Measurements from ENCODE around the gene REEP2.
A peak's percentile ranks its signal among the peaks of the same experiment; 100 is the strongest.

The REEP2 gene

GRCh38 chr5:138458384-138458783 lies 19.5 kb downstream of the REEP2 start:
- Histone ChIP-seq H3K4me1 (ENCODE audit: insufficient read depth, insufficient read length) (peaks cover 14% of the 10 kb centered on the region), H3K36me3 (ENCODE audit: insufficient read depth, insufficient read length, low read length) (no peaks in the 10 kb centered on the region), H3K9me3 (ENCODE audit: insufficient read depth, low read length) (no peaks in the 10 kb centered on the region), H3K4me3 (ENCODE audit: insufficient read length, low read depth) (no peak overlapping the region), H3K27me3 (ENCODE audit: insufficient read depth, insufficient read length) (no peaks in the 10 kb centered on the region), H3K9ac (ENCODE audit: insufficient read length, low read depth) (no peak overlapping the region)
- TF ChIP-seq ZNF274 (IDR thresholded peaks at IDR 0.05; ENCODE audit: low read depth, low read length) (no peak), YY1 (IDR thresholded peaks at IDR 0.05; ENCODE audit: insufficient read depth, insufficient read length) (no peak)
- DNase-seq (ENCODE audit: low read depth, low spot score): no peak

DNA sequence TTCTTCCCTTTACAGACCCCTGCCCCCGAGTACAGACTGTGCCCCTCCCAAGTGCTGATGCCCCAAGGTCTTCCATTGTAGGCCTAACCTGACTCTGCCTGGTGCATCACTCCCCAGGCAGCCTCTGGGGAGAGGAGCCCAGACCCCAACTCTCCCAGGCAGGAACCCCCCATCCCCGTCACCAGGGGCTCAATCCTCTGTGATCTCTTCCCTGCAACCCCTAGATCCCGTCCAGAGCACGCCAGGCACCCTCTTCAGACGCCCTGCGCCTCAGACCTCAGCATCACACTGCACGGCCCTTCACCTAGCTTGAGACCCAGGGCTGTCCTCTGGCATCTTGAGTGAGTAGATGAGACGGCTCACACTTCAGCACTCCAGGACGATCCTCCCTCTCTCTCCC lies 20.0 kb downstream of the REEP2 start:
- Histone ChIP-seq H3K4me1 (ENCODE audit: insufficient read depth, insufficient read length) (peaks cover 14% of the 10 kb centered on the region), H3K9ac (ENCODE audit: insufficient read length, low read depth) (no peak overlapping the region), H3K36me3 (ENCODE audit: insufficient read depth, insufficient read length, low read length) (no peaks in the 10 kb centered on the region), H3K27me3 (ENCODE audit: insufficient read depth, insufficient read length) (no peaks in the 10 kb centered on the region), H3K4me3 (ENCODE audit: insufficient read length, low read depth) (no peak overlapping the region), H3K9me3 (ENCODE audit: insufficient read depth, low read length) (no peaks in the 10 kb centered on the region)
- no peak for TF ChIP-seq SUZ12 (IDR thresholded peaks at IDR 0.05; ENCODE audit: extremely low read depth, insufficient read depth, insufficient read length)
- TF ChIP-seq ZNF274 (IDR thresholded peaks at IDR 0.05; ENCODE audit: low read depth, low read length): no peak
- TF ChIP-seq YY1 (IDR thresholded peaks at IDR 0.05; ENCODE audit: insufficient read depth, insufficient read length): no peak
- no peak for DNase-seq (ENCODE audit: low read depth, low spot score)

DNA sequence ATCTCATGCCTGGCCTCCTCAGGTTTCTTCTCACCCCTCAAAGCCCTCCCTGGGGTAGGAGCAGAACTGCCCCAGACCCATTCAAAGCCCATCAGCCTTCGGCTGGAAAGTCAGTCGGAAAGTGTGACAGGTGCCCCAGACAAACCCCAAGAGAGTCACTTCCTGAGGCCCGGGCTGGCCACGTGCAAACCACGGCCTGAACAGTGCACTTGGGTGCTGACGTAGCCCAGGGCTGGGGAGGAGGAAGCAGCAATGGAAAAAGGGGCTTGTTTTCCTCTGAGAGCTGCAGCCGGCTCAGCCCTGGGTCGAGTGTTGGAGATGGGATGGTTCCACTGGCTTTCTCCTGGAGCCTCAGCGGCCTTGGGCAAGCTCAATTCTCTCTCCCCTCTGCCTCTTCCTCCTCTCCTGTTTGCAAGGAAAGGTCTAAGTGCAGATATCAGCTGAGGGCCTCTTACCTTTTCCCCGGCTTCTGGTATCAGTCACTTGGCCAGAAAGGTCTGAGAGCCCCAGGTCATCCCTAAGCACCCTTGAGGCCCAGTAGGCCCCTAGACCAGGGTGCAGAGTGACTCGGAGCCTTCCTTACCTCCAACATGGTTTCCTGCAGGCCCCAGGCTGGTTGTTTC lies 20.6 kb downstream of the REEP2 start:
- Histone ChIP-seq H3K36me3 (ENCODE audit: insufficient read depth, insufficient read length, low read length) (no peaks in the 10 kb centered on the region), H3K9me3 (ENCODE audit: insufficient read depth, low read length) (no peaks in the 10 kb centered on the region), H3K4me1 (ENCODE audit: insufficient read depth, insufficient read length) (peaks cover 10% of the 10 kb centered on the region), H3K27me3 (ENCODE audit: insufficient read depth, insufficient read length) (no peaks in the 10 kb centered on the region), H3K9ac (ENCODE audit: insufficient read length, low read depth) (no peak overlapping the region), H3K4me3 (ENCODE audit: insufficient read length, low read depth) (no peak overlapping the region)
- no peak for DNase-seq (ENCODE audit: low read depth, low spot score)
- no peak for TF ChIP-seq YY1 (IDR thresholded peaks at IDR 0.05; ENCODE audit: insufficient read depth, insufficient read length)

GRCh38 chr5:138460032-138460693 lies 21.3 kb downstream of the REEP2 start:
- Histone ChIP-seq H3K4me3 (ENCODE audit: insufficient read length, low read depth) (no peak overlapping the region), H3K4me1 (ENCODE audit: insufficient read depth, insufficient read length) (peaks cover 4% of the 10 kb centered on the region), H3K36me3 (ENCODE audit: insufficient read depth, insufficient read length, low read length) (no peaks in the 10 kb centered on the region), H3K9ac (ENCODE audit: insufficient read length, low read depth) (no peak overlapping the region), H3K27me3 (ENCODE audit: insufficient read depth, insufficient read length) (no peaks in the 10 kb centered on the region), H3K9me3 (ENCODE audit: insufficient read depth, low read length) (no peaks in the 10 kb centered on the region)
- TF ChIP-seq YY1 (IDR thresholded peaks at IDR 0.05; ENCODE audit: insufficient read depth, insufficient read length) (no peak), ZNF274 (IDR thresholded peaks at IDR 0.05; ENCODE audit: low read depth, low read length) (no peak), SUZ12 (IDR thresholded peaks at IDR 0.05; ENCODE audit: extremely low read depth, insufficient read depth, insufficient read length) (no peak)
- DNase-seq (ENCODE audit: low read depth, low spot score): no peak

DNA sequence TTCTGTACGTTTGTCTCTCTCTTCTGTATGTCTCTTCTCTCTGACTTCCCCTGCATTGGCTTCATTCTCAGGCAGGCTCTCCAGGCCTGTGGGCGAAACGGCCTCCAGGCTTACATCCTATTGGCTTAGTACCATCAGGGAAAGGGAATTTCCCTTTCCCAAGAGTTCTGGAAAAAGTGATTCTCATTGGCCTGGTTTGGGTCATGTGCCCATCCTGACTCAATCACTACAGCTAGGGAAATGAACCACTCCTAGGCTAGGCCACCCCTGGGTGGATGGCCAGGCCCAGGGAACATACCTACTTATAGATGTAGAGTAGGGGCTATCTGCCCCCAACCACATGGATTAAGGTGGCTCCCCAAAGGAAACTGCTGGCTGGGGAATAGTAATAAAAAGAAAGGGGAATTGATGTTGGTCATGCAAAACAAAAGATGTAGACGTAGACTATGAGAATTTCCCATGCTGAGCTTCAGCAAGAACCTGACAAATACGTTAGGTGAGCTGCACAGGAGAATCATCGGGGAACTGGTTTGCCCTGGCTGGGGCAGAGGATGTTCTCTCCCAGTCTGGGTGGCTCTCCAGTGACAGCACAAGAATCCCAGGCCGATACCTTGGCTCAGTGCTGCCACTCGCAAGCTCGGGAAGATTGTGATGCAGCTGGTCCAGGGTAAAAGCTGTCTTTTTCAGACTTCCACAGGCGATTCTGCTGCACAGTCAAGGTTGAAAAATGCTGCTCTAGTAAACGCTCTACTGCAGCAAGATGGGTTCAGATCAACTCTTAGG lies 22.7 kb downstream of the REEP2 start:
- Histone ChIP-seq H3K9me3 (ENCODE audit: insufficient read depth, low read length) (no peaks in the 10 kb centered on the region), H3K36me3 (ENCODE audit: insufficient read depth, insufficient read length, low read length) (no peaks in the 10 kb centered on the region), H3K4me3 (ENCODE audit: insufficient read length, low read depth) (no peak overlapping the region), H3K9ac (ENCODE audit: insufficient read length, low read depth) (no peak overlapping the region), H3K27me3 (ENCODE audit: insufficient read depth, insufficient read length) (peaks cover 9% of the 10 kb centered on the region), H3K4me1 (ENCODE audit: insufficient read depth, insufficient read length) (peaks cover 4% of the 10 kb centered on the region)
- TF ChIP-seq YY1 (IDR thresholded peaks at IDR 0.05; ENCODE audit: insufficient read depth, insufficient read length) (no peak), SUZ12 (IDR thresholded peaks at IDR 0.05; ENCODE audit: extremely low read depth, insufficient read depth, insufficient read length) (no peak), ZNF274 (IDR thresholded peaks at IDR 0.05; ENCODE audit: low read depth, low read length) (no peak)
- DNase-seq (ENCODE audit: low read depth, low spot score): no peak

DNA sequence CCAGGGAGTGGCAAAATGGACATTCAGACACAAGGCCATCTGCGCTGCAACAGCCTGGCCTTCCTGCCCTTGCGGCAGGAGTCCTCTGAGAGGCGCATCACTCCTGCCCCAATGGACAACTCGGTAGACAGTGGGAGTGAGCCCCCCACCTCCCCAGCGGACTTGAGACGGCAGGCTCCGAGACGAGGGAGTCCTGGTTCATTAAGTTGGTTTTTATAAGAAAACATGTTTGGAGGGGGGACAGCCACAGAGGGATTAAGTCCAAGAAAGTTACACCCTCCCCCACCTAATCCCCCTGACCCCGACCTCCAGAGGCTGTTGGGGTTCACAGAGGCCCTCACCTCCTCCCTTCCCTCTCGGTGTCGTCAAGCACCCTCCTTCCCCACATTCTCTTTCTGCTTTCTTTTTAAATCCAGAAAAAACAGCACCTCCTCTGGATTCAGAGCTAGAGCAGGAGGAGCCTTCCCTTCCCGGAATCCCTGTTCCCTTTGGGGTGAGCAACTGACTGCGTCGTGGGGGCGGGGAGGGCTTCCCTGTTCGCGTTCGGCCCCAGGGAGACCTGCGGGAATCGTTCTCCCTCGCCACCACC lies 24.7 kb downstream of the REEP2 start:
- TF ChIP-seq YY1 (IDR thresholded peaks at IDR 0.05; ENCODE audit: insufficient read depth, insufficient read length): no peak
- no peak for TF ChIP-seq ZNF274 (IDR thresholded peaks at IDR 0.05; ENCODE audit: low read depth, low read length)
- no peak for TF ChIP-seq SUZ12 (IDR thresholded peaks at IDR 0.05; ENCODE audit: extremely low read depth, insufficient read depth, insufficient read length)
- peaks cover 5% of the 10 kb centered on the region for H3K4me1 ChIP-seq (ENCODE audit: insufficient read depth, insufficient read length)
- H3K36me3 ChIP-seq (ENCODE audit: insufficient read depth, insufficient read length, low read length): peaks cover 3% of the 10 kb centered on the region
- peak overlapping the region; percentile 47 for H3K4me3 ChIP-seq (ENCODE audit: insufficient read length, low read depth)
- peak overlapping the region; percentile 79 for H3K9ac ChIP-seq (ENCODE audit: insufficient read length, low read depth)
- H3K27me3 ChIP-seq (ENCODE audit: insufficient read depth, insufficient read length): peaks cover 12% of the 10 kb centered on the region
- DNase-seq (ENCODE audit: low read depth, low spot score): no peak
- H3K9me3 ChIP-seq (ENCODE audit: insufficient read depth, low read length): no peaks in the 10 kb centered on the region

DNA sequence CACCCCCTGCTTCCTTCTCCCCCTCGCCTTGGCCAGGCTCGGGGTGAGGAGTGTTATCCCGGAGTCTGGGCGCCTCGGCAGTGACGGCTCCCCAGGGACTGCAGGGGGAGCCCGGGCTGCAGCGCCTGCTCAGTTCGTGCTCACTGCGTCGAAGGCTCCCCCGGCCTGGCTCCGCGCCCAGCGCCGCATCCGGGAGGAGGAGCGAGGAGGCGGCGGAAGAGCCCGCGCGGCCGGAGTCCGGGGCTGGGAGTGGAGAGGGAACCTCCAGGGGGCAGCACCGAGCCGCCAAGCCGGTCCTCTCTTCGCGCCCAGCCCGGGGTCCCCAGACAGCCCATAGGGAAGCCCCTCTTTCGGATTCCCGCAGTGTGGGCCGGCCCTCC lies 25.1 kb downstream of the REEP2 start:
- no peak for TF ChIP-seq SUZ12 (IDR thresholded peaks at IDR 0.05; ENCODE audit: extremely low read depth, insufficient read depth, insufficient read length)
- no peaks in the 10 kb centered on the region for H3K9me3 ChIP-seq (ENCODE audit: insufficient read depth, low read length)
- peaks cover 12% of the 10 kb centered on the region for H3K27me3 ChIP-seq (ENCODE audit: insufficient read depth, insufficient read length)
- DNase-seq (ENCODE audit: low read depth, low spot score): peak; percentile 86
- peaks cover 3% of the 10 kb centered on the region for H3K36me3 ChIP-seq (ENCODE audit: insufficient read depth, insufficient read length, low read length)
- H3K4me3 ChIP-seq (ENCODE audit: insufficient read length, low read depth): peak overlapping the region; percentile 72
- H3K4me1 ChIP-seq (ENCODE audit: insufficient read depth, insufficient read length): peaks cover 4% of the 10 kb centered on the region
- peak overlapping the region; percentile 79 for H3K9ac ChIP-seq (ENCODE audit: insufficient read length, low read depth)

All from NT2/D1 (cell line).